HG02678 (cell line): ENCODE results near the gene SLC9A9.

Experiments used
- ATAC-seq: cut with Tn5 transposase; IDR thresholded peaks from one replicate; pipeline ENCODE4 v1.9.1; 2021; ENCODE audit warnings: mild to moderate bottlenecking, moderate library complexity; ENCODE audit not compliant: unreplicated experiment

The SLC9A9 gene

DNA sequence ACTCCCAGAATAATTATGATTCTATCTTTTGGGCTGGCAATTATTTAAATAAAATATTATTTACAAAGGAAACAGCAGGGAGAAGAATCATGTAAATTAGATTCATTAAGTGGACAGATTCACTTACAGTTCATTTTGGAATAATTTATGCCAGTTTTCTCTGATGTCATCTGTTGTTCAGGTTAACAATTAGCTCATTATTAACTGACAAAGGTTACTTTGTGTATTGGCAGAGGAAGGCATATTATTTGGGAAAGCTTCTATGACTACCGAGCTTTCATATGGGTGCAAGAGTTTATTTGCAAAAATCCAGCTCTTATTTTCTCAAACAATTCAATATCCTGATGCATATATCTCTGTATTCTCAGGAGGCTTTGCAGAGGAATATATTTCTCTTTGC is 504.3 kb downstream of the SLC9A9 start:
- ATAC-seq, result no peak

DNA sequence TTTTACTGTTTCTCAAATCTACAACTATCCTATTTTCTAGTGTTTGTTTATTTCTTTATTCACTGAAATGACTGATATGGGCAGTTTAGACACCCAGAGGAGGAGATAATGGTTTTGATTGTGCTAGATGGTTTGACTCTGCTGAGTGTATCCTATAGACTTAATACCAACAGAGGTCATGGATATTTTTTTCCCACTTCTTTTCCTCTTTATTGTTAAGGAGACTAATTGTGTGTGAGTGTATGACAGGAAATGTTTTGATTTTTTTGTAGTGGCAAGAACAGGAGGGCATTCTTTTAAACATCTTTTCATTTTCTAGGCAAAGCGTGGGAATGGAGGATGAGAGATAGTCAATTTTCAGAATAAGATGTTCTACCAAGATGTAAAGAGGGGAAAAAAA is 505.2 kb downstream of the SLC9A9 start:
- ATAC-seq, result no peak

DNA sequence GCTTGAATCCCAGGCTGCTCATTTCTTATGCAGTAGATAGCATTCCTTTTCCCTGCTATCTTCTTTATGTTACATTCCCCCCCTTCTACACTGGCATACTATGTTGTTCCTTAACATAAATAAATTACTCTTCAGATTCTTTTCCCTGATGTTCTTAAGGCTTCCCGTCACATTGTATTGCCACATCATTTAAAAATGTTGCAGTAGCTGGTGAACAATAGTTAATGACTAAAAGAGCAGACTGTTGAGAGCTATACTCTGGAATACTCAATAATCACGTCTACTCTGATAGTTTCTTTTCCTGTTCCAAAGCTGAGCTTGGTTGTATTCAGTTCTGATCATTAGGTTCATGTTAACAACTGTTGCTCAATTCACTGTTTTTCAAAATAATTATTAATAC is 508.8 kb downstream of the SLC9A9 start:
- ATAC-seq, result no peak

DNA sequence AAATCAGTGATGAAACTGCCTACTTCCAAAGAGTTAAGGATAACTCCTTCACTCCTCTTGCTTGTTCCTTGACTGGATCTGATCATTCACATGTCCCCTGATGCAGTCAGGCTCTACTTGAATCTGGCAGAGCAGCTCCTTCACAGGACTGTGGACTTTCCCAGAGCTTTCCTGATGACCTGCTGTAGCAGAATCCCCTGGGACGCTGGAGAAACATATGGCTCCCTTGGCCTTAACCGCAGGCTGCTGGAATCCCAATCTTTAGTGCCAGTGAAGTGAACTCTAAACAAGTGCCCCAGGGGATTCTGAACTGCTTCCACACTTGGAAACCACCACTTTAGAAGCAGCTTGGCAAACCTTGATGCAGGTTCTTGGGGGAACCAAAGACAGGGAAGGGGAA is 510.9 kb downstream of the SLC9A9 start:
- ATAC-seq, result no peak

DNA sequence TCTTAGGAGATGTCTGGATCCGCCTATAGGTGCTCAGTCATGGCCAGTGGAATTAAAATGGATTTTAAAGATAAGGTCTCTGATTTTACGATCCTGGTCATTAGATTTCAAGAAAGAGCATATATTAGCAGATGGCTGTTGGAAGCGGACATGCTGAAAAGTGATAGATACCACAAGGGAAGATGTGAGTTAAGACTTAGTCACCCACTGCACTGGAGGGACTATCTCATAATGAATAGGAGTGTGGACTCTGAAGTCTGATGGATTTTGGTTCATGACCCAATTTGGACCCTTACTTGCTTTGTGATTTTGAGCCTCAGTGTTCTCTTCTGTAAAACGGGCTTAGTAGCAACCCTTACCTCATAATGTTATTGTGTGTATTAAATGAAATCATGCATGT is 514.0 kb downstream of the SLC9A9 start:
- no peak for ATAC-seq

DNA sequence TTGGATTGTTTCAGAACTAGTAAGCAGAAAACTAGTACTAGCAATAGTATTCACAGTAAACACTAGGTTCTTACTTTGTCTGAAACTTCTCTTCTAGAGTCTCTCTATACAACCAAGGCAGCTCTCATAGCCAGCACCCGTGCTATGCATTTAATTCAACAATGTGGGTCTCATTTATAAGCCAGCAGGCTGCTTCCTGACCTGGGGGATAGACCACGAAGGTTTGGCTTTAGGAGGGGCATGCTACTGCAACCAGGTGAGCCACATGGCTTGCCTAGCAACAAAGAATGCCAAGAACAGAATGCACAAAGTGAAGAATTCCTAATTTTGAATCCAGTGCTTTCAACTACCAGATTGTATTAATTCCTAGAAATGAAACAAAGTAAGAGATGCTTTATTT is 514.9 kb downstream of the SLC9A9 start:
- ATAC-seq, result no peak

DNA sequence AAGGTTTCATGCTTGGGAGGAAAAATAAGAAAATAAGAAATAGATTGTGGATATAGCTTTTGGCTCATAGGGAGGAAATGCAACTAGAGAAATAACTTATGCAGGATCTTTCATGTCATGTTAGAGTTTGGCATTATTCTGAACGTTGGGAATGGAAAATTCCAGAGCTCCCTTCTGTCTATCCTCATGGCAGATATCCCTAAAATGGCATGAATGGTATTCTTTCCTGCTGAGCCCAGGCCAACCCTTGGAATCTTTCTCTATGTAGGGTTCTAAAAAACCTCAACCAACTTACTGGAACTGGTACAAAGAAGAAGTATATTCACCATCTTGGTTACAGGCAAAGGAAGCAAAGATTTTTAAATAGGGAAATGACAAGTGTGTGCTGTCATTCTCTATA is 516.2 kb downstream of the SLC9A9 start:
- no peak for ATAC-seq

DNA sequence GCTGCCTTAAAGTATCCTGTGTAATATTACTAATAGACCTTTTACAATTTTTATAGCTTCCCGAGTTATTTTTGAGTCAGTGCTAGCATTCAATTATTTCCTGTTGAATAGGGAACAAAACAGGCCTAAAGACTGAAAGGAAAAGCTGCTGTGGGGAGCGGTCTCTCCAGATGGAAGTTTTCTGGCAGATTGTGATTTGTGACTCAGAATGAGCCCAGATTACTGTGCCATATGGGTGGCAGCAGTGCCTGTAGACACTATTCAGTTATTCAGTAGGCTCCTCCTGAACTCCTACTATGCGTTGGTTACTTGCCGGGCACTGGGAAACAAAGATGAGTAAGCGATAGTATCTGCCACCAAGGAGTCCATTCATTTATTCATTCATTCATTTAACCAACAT is 516.9 kb downstream of the SLC9A9 start:
- no peak for ATAC-seq

DNA sequence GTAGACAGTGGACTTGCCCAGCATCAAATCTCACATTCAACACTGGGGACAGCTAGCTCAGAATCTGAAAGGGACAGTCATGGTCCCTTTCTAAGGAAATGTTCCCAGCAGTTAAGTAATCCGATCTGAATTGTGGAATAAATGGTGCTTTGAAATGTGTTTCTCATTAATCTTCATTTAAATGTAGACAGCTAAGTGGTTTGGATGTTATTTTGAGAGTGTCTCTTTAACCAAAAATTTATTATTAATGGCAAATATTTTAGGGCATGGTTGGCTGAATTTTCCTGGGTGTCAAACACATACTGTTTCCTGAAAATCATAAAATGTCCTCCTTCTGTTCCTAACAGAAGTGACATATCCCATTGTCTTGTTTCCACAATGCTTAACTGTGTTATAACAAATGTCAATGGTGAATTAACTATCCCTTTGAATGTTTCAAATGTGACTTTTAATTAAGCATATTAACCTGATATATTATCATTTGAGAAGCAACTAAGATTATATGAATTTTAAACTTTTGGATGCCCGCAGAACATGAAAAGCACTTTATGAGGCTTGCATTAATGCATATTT is 517.9 kb downstream of the SLC9A9 start:
- no peak for ATAC-seq

DNA sequence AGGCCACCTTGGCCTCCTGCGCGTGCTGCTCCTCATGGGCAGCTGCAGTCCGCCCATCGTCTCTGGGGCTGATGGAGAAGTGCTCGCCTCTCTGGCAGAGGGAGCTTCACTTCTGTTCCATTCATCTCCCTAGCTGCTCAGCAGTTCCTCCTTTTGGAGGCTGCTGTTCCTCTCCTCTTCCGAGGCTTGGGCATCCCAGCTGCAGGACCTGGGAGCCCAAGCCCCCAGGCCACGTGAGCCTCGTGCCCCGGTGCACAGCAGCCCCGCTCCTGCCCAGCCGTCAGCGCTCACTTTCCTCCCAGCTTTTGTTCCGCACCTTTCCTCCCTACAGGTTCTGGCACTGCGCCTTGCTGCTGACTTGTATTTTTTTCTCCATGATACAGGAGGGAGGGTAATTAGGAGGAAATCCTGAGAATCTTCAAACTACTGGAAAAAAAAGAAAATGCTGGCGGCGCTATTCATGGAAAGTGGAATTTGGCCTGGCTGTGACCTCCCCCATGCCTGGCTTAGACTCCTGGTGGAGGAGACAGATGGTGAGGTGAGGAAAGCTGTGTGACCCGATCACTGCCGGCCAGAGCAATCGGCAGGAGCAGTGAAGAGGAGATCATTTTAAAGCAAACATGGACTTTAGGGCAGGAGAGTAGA is 518.6 kb downstream of the SLC9A9 start:
- no peak for ATAC-seq

DNA sequence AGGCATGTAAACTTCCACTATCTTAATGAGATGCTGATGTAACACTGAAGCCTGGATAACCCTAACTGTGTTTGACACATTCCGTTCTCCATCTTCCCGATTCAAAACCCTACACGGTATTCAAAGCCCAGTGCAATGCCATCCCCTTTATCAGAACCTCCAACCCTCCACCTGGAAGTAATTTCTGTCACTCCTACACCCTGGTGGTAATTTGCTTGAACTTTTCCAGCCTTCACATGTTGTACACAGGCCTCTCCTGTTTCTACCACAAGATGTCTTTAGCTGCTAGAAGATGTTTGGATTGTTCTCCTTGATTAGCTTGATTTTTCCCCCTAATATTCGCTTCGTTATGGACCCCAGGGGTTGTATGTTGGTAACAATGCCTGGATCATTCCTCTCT is 519.8 kb downstream of the SLC9A9 start:
- ATAC-seq, result no peak

DNA sequence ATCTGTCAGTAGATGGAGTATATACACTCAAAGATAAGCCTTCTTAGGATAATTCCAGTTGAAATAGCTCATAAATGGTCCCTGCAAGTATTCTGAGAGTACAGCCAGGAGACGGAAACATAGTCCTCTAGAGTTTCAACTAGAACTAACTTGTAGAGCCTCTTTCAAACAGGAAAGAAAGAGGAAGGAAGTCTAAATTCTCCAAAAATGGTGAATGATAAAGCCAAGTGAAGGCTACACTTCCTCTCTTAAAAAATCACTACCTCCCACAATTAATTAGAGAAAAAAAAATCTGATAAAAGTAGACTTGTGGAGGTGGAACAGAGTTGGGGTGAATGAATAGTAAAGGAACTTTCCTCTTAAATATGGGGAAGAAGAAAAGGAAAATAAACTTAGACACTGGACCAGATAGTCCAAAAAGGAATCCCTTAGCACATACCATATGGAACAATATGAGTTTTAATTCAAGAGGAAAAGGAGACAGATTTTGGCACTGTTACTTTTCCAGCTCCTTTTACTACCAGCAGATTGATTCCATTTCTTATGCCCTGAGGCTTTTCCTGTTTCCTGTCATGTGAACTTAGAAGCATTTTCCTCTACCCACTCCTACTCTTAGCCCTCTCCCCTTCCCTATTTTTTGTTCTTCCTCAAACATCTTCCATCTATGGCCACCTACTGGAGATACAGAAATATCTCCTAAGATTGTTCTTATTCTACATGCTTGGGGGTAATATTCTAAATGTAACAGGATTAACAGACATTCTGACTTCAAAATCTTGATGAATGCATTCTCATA is 521.1 kb downstream of the SLC9A9 start:
- ATAC-seq, result no peak

DNA sequence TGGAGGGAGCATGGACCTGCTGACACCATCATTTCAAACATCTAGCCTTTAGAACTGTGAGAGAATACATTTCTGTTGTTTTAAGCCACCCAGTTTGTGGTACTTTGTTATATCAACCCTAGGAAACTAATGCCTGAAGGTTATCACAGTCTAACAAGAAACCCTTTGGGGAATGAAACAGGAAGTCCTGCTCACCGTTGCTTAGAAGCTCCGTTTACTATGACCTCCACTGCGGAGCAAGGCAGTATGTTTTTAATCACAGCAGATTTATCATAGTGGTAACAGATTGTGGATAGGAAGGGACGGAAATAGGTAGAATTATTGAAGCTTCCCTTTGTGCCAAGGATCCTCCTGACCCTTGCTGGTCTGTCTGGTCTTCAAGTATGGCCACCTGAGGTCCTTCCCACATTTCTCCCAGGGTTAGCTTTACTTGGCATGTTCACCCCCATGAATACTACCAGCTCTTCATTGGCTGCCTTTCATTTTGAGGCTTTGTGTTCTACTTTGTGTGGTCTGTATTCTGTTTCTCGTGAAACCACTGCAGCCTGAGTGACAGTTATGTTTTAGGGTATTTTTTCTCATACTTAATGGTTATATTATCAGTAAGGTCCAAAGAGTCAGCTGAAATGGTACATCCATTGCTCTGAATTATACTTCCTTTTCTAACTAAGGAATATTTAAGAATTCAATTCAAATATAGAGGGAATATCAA is 527.1 kb downstream of the SLC9A9 start:
- ATAC-seq, result no peak

DNA sequence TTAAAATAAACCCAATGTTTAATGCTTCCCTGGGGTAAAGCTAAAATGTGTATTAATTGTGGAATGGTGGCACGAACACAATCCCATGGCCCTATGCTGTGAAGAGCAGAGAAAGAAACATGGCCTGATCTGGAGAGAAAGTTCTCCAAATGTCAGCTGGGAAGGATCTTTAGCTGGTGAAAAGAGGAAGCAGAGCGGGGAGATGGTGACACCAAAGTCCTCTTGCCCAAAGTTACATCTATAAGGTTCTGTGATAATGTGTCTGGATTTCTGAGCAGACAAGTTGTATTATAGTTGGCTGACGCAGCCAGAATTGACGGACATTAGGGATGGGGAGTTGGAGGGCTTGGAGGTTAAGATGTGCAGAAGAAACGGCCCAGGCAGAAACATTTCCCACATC is 532.5 kb downstream of the SLC9A9 start:
- no peak for ATAC-seq

DNA sequence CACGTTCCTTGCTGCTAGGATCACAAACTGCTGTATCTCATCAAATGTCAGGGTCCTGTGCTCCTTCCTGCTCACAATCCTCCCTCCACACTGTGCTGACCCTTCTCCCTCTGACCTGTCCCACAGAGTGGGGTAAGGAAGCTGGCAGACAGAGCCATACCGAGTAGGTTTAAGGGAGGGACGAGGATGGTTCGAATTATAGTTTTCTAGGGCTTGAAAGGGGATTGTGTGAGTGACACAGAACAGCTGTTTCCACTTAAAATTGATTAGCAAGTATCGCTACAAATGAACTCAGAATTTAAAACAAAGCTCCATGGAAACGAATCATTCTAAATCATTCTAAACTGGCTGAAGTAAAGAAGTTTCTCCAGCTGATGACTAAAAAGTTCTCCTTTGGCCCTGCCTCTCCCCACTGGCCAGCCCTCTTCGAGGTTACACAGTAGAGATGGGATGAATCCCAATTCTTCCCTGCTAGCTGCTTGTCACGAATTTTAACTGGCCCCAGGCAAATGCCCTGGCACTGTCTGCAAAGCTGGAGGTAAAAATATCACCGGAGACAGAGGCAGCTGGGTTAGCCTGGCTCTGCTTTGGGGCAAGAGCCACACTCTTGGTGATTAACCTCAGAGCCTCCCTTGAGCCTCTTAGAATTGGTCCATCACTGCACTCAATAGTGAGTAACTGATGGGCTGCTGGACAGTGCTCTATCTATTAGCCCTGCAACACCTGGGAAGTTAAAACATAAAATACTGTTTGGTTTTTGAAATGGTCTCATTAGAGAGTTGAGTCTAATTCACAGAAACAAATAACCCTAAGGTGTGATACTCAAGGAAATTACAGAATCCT is 533.8 kb downstream of the SLC9A9 start:
- ATAC-seq, result no peak

DNA sequence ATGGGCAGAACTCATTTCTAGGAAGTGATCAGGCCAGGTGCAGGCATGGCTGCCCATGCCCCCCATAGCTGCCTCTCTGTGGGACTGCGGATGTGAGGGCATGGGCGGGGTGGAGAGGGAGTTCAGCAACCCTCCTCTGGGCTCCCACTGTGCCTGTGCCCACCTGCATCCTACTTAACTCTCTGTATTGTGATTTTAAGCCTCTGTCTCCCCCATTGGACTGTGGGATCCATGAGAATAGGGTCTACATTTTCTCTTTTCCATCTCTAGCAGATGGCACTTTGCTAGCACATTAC is 534.4 kb downstream of the SLC9A9 start:
- no peak for ATAC-seq

DNA sequence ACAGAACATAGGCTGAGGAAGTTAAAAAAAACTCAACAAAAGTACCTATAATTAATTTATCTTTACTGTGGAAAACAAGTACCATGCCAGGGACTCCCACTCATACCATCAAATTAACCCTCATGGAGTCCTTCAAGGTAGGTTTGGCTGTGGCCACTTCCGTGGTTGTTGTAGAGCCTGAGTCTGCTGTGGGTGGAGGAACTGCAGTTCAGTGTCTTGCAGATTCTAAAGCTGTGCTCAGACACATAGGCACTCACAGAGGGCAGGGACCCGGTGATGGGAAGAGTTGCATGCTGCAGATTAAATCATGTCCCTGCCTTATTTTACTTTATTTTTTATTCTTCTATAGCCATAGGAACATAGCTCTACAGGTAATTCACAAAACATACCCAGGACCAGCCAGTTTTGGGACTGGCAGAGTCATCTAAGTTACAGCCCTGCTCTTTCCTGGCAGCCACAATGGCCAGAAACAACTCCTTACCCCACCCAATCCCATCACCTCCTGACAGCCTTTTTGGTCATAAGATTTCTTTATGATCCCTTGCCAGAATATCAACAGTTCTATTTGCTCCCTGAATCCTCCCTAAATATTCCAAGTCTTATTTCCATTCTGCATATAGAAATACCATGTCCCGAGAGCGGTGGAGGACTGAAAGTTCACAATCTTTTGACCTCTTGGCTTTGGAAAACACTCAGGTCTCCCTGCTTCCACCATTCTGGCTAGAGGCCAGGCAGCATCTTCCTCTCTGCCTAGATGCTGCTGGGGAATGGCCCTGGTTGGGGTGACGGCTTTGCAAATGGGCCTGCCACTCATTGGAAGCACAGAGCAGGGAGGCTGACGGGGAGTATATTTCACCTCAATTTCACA is 535.0 kb downstream of the SLC9A9 start:
- no peak for ATAC-seq

DNA sequence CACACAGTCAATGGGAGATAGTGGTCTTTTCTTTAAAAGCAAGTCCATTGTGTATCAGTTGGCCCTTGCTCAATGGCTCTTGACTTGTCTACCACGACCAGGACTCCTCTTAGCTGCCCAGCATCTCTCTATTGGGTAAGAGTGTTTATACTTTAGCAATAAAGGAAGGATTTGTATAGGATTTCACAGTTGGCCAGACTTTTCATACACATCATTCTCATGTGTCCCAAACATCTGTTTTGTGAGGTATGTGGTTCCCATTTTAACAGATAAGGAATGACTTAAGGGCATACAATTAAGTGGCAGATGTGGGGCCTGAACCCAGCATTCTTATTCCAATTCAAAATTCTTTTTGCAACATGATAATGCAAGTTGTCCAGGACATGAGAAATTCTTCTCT is 537.2 kb downstream of the SLC9A9 start:
- ATAC-seq, result no peak

DNA sequence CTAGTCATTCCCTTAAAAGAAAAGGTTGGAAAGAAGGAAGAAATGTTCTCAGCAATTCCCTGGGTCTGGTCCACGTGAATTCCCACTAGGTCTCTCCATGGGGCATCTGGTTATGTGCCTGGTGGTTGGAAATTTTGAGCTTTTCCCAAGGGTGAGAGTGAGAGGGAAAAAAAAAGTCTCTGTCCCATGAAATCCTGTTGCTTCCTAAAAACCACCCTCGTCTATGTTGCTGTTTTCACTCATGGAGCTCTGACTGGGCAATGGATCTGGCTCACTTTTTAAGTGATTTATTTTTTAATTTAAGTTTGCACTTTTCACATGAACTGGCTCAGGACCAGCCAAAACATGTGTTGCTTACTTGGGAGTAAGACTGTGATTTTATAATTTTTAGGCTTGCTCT is 538.6 kb downstream of the SLC9A9 start:
- ATAC-seq, result no peak

DNA sequence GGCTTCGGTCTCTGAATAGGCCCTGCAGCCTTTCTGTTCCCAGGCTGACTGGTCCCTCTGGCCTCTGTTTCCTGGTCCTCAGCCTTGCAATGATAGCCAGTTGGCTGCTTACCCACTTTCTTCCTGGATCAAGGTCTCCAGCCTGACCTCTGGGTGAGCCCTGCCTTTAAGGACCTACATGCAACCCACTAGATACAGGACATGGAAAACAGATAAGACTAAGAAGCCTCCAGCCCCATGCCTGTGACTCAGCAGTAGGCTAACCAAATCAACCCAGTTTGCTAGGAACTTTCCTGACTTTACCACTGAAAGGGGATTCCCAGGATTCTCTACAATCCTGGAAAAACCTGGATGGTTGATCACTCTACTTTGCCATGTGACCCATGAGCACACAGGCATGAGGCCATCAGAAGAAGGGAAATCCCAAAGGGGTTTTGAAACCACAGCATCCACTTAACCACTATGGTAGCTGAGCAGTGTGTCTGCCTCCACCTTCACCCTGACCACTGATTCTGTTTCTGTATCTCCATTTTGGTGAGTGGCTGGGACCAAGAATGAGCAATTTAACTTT is 540.6 kb downstream of the SLC9A9 start:
- ATAC-seq, result no peak
